Measurements from ENCODE around the gene ST14.
A peak's percentile ranks its signal among the peaks of the same experiment; 100 is the strongest.

ST14 gene

GRCh38 chr11:130159657-130160497 is at the start of gene ST14:
ST14 (plus strand) TSS chr11:130159782; CDS start chr11:130159980, 198 bp downstream.
- peak; percentile 52 for DNase-seq

DNA sequence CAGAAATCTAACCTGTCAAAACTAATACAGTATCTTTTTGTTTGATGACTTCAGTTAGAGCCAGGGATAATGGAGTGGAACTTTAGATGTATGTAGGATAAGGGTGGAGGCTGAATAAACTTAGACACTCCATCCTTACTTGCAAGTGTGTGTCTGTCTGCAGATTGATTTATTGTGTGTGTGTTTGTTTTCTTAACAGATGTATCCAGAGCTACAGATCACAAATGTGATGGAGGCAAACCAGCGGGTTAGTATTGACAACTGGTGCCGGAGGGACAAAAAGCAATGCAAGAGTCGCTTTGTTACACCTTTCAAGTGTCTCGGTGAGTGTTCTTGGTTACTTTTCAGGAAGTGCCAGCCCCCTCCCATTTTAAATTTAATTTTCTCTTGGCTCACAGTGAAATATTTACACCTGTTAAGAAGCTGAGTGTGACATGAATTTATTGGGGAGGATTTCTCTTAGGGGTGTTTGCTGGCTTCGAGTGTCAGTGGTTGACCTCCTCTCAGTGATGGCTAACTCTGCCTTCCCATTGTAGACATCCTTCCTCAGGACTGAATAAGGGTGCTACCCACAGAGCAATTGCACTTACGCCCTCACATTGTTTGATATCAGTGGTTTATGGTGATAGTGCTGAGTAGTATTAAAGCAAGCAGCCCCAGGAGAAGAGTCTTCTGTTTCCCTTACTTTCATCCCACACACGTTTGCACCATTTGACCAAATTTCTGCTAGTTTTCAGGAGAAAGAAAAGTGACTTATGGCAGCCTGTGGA is 49.1 kb upstream of the ST14 start:
- DNase-seq = no peak

DNA sequence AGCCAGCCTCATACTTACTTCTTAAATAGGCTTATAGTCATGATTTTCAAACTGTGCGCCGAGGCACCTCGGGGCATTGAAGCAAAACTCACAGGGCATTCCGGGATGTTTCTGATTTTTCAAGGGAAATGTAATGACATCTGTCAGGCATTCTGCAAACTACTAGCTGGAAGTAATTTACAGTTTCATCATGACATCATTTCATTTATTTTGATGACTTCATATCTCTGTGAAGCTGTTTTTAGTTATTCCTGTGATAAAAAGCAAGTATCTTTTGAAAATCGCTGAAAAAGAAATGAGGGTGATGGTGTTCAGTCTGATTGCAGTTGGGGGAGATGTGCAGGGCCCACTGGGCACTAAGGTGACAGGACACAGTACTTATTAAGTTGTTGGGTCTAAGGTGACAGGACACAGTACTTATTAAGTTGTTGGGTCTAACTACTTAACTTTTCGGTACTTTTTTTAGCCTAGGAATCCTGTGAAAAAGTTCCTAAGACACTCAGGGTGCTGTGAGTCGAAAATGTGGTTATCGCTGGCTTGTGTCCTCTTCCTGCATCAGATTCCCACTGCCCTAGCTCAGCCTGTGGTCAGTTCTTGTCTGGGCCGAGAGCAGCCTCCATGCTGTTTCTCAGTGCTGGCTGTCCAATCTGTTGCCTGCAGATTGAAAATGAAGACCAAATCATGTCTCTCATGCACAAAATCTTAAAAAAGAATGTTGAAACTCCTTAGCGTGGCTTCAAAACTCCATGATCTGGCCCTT is 47.3 kb upstream of the ST14 start:
- no peak for DNase-seq

DNA sequence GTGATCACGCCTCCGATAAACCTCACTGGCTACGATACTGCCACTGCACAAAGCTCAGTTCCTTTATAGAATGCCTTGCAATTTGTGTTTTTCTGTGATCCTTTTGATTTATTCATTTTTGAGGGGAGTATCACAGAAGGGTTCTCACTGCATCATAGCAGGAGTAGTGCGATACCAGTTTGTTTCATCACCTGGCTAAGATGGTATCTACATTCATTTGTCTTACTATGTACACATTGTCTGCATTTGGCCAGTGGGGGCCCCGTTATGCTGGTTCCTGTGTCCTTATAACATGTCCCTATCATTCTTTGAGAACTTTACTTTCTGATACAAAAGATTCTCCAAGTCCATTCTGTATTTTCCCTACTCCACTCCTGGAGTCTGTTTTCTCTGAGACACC is 45.3 kb upstream of the ST14 start:
- DNase-seq = no peak

- no peak for DNase-seq
Observed at GRCh38 chr11:130114726-130115125, 44.9 kb upstream of the ST14 start.

GRCh38 chr11:130115218-130115617 is 44.4 kb upstream of the ST14 start:
- DNase-seq = peak; percentile 16

- no peak for DNase-seq
Observed at GRCh38 chr11:130118165-130118564, 41.4 kb upstream of the ST14 start.

DNA sequence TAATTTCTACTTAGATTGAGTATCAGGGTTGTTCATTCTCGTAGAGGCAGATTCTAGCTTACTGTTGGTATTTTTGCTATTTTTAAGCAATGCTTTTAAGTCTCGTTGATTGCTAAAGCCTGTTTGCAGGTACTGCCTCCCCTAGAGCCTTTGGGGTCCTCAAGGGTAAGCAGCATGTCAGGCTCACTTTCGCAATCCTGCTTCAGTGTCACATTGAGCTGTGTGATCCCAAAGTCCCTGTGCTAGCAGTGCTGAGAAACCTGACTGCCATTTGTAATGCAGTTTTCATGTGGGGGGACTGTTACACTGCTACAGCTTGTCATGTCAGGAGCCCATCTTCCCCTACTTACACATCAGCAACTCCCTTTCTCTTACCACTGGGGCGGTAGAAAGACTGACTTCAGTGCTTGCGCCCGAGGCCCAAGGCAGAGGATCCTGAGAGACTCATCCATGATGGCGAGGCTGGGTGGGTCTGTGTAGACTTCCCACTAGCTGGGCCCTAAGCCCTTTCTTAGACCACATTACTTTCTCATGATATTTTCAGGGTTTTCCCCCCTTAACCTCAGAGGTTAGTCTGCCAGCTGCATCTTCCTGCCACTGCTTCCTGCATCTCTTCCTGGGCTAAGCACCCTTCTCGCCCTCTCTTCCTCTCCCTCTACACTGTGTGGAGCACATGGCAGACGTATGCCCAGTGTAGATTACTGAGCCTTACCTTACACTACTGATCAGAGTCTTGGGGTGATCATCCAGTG is 40.8 kb upstream of the ST14 start:
- no peak for DNase-seq

DNA sequence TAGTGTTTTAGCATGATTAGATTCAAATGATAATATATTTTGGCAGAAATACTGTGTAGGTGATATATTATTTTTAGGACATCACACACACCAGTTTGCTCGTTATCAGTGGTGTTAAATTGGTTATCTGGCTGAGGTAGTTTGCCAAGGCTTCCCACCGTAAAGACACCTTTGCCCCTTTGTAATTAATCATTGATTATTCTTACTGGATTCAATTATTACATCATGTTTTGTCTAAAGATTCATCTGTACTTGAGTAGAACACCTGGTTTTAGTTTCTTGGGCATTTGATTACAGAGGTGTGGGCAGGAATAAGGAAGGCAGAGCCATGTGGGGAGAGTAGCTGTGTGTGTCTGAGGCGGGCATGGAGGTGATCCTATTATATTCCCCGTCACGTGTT is 39.5 kb upstream of the ST14 start:
- no peak for DNase-seq

- DNase-seq = no peak
Observed at GRCh38 chr11:130121445-130121978, 38.1 kb upstream of the ST14 start.

- no peak for DNase-seq
Observed at GRCh38 chr11:130122141-130122575, 37.4 kb upstream of the ST14 start.

- DNase-seq = no peak
Observed at GRCh38 chr11:130123414-130124040, 36.1 kb upstream of the ST14 start.

DNA sequence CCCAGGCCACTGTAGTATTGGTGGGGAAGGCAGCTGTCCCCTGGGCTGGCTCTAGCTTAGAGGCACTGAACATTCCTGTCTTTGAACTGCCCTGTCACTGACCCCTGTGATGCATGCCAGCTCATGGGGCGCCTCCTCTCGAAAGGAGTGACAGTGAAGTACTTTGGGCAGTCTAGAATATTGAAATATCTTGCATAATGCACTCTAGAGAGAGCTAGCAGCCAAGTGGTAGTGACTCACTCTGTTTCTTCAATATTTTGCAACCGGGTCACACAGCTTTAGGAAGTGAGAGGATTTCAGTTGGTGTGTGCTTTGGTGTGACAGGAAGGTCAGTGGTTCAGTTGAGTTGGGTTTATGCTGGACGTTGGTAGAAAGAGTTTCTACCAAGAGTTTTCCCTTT is 35.5 kb upstream of the ST14 start:
- DNase-seq = no peak

- DNase-seq = no peak
Observed at GRCh38 chr11:130125638-130126037, 33.9 kb upstream of the ST14 start.

DNA sequence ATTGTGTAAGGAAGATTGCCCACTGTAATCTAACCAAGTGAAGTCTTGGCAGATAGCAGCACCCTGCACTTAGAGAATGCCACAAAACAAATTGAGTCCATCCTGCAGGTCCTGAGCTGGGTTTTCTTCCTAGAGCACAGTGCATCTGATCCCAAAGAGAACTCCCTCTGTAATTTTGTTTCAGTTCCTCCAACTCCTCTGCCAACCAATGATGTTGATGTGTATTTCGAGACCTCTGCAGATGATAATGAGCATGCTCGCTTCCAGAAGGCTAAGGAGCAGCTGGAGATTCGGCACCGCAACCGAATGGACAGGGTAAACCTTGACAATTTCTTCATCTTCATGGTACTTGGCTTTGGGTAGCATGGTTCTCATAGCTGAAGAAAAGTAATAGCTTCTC is 33.1 kb upstream of the ST14 start:
- no peak for DNase-seq

DNA sequence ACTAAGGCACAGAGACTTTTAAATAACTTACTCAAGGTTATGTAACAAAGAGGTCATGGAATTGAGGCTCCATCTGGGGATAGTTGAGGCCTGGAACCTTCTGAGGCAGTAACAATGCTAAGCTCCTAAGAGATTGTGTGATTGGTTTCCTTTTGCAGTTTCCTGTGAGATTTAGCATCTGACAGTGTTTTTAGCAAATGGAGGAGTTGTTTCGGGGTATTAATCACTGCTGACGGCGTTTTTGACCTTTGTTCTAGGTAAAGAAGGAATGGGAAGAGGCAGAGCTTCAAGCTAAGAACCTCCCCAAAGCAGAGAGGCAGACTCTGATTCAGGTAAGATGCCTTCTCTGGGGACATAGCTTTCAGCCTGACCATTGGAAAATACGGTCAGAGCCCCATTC is 32.1 kb upstream of the ST14 start:
- no peak for DNase-seq

DNA sequence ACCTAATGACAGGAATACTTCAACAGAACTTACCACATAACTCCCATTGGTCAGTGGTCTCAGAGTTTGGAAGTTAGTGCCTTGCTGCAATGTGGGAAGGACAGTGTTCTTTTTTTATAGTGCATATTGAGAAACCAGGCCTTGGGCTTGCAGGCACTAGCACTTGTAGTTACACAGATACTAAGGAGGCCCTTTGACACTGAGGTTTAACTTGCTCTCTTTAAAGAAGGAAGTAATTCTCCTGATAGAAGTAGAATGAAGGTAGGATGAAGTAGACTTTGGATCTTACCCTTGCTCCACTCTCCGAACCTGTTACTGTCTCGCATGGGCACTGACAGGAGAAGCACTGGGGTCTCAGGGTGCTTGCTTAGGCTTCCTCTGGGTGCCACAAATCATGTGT is 31.0 kb upstream of the ST14 start:
- no peak for DNase-seq

GRCh38 chr11:130129922-130130321 is 29.7 kb upstream of the ST14 start:
- no peak for DNase-seq

DNA sequence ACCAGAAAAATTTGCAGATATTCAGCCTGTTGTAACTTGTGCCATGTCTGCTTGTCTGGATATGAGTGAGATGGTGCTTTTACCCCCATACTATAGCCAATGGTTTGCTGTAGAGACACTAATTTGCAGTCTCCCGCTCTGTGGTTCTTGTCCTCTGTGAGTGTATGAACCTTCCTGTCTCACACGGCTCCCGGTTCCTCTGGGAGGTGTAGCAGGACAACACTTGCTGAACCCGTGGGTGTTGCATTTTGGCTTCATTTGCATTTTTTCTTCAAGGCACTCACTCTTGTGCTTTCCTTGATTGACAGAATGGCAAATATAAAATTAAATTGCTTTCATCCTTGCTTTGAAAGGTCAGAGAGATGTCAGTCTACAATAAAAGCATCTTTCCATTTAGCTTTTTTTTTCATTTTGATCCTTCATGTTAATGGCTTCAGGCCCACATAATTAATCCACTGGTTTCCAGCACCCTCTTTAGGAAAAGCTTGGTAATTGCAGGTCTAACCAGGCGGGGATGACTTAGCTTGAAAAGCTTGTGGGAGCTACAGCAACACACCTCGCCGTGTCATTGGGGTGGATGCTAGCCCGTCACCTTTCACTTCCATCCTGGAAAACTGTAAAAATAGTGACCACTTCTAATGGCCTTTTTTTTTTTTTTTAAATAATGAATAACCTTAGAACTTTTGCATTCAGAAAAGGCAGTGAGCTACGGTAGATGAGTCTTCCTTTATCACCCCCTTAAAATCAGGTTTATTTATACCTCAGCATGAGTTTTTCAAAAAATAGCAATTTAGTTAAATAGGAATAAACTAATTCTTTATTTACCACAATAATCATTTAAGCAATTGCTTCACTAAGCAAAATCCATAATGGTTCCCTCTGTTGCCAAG is 27.4 kb upstream of the ST14 start:
- DNase-seq = peak; percentile 41

DNA sequence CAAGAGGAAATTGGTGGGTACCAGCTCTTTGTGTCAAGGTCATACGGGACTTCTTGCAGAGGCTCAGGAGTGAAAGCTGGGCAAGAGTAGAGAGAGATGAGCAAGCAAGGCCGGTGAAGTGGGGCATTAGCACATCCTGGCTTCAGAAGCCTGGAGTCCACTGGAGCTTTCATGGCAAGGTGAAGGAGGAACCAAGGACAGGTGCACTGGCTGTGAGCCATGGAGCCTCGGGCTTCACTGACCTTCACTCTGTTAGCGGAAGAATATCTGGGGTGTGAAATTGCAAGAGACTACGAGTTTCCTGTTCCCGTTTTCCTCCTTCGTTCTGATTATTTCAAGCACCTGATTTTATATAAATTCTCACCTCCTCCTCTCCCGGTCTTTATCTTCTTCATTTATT is 25.9 kb upstream of the ST14 start:
- no peak for DNase-seq

DNA sequence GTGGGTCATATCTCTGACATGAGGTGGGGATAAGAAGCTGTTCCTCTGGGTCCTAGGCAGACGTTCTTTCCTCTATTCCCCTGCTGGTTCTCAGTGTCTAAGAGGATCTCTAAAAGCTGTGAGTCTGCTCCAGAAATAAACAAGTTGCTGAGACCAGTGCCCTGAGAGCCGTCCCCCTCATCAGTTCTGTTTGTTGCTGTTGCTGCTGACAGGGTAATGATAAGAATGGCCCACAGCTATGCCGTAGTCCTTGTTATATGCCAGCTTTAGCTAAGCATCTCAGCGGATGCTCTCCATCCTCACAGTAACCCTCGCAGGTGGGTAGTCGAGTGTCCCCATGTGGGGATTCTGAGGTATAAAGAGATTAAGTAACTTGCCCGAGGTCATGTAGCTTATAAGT is 23.5 kb upstream of the ST14 start:
- DNase-seq = no peak

Measured in COR-L47 (cell line).